Measurements from ENCODE around the gene C6orf120.
A peak's percentile ranks its signal among the peaks of the same experiment; 100 is the strongest.
"Not testable (repeated sequence)": the region's sequence is repeated elsewhere in the genome, so short reads cannot be mapped to it uniquely, and the experiment has no call there.

C6orf120 gene

GRCh38 chr6:169678342-169678741 lies 23.6 kb upstream of the C6orf120 start:
- no peak for DNase-seq (ENCODE audit: low spot score)
- no peak for FAIRE-seq

GRCh38 chr6:169684056-169684455 lies 17.9 kb upstream of the C6orf120 start:
- DNase-seq (ENCODE audit: low spot score): no peak
- no peak for FAIRE-seq

GRCh38 chr6:169685860-169686259 lies 16.1 kb upstream of the C6orf120 start:
- no peak for FAIRE-seq
- DNase-seq (ENCODE audit: low spot score): no peak

GRCh38 chr6:169689287-169689686 lies 12.6 kb upstream of the C6orf120 start:
- DNase-seq (ENCODE audit: low spot score) (peak; percentile 77), FAIRE-seq (peak; percentile 93)

- FAIRE-seq (no peak), DNase-seq (ENCODE audit: low spot score) (no peak)
Measured at GRCh38 chr6:169691260-169691659, 10.7 kb upstream of the C6orf120 start.

- no peak for FAIRE-seq
- no peak for DNase-seq (ENCODE audit: low spot score)
Measured at GRCh38 chr6:169692516-169692915, 9.4 kb upstream of the C6orf120 start.

- FAIRE-seq (no peak), DNase-seq (ENCODE audit: low spot score) (no peak)
Measured at GRCh38 chr6:169695131-169695530, 6.8 kb upstream of the C6orf120 start.

GRCh38 chr6:169697115-169697514 lies 4.8 kb upstream of the C6orf120 start:
- DNase-seq (ENCODE audit: low spot score); FAIRE-seq: not testable (repeated sequence)

GRCh38 chr6:169700296-169700695 lies 1.6 kb upstream of the C6orf120 start:
- FAIRE-seq (no peak), DNase-seq (ENCODE audit: low spot score) (no peak)

GRCh38 chr6:169701311-169701953 lies 494 bp upstream of the C6orf120 start:
- DNase-seq (ENCODE audit: low spot score) (no peak), FAIRE-seq (no peak)

- no peak for FAIRE-seq
- DNase-seq (ENCODE audit: low spot score): no peak
Measured at GRCh38 chr6:169702840-169703246, 917 bp downstream of the C6orf120 start.

GRCh38 chr6:169707772-169708171 lies 5.8 kb downstream of the C6orf120 start:
- DNase-seq (ENCODE audit: low spot score): no peak
- no peak for FAIRE-seq

GRCh38 chr6:169709293-169709692 lies 7.4 kb downstream of the C6orf120 start:
- no peak for FAIRE-seq
- no peak for DNase-seq (ENCODE audit: low spot score)

- DNase-seq (ENCODE audit: low spot score): no peak
- no peak for FAIRE-seq
Measured at GRCh38 chr6:169710009-169710408, 8.1 kb downstream of the C6orf120 start.

GRCh38 chr6:169714178-169714577 lies 12.3 kb downstream of the C6orf120 start:
- no peak for DNase-seq (ENCODE audit: low spot score)
- no peak for FAIRE-seq

GRCh38 chr6:169714595-169714994 lies 12.7 kb downstream of the C6orf120 start:
- DNase-seq (ENCODE audit: low spot score): no peak
- FAIRE-seq: no peak

GRCh38 chr6:169719117-169719516 lies 17.2 kb downstream of the C6orf120 start:
- DNase-seq (ENCODE audit: low spot score): no peak
- no peak for FAIRE-seq

- DNase-seq (ENCODE audit: low spot score) (no peak), FAIRE-seq (no peak)
Measured at GRCh38 chr6:169720207-169720855, 18.4 kb downstream of the C6orf120 start.

- DNase-seq (ENCODE audit: low spot score) (peak; percentile 82), FAIRE-seq (peak; percentile 73)
Measured at GRCh38 chr6:169722362-169723199, 20.7 kb downstream of the C6orf120 start.

- FAIRE-seq (no peak), DNase-seq (ENCODE audit: low spot score) (no peak)
Measured at GRCh38 chr6:169723200-169723909, 21.4 kb downstream of the C6orf120 start.

GRCh38 chr6:169723991-169724493 lies 22.1 kb downstream of the C6orf120 start:
- FAIRE-seq: no peak

More at GRCh38 chr6:169723991-169724493, 22.1 kb downstream of the C6orf120 start:
- DNase-seq (ENCODE audit: low spot score): no peak
